Ishikawa (cell line): ENCODE results near the gene NRG2.
A peak's percentile ranks its signal among the peaks of the same experiment; 100 is the strongest.

Experiments
- CEBPB ChIP-seq: IDR thresholded peaks from 2 replicates; pipeline ENCODE4 v1.6.1; 2012
- CREB1 ChIP-seq: IDR thresholded peaks from 2 replicates; pipeline ENCODE4 v1.6.1; 2012; ENCODE audit warnings: low read depth
- EGR1 ChIP-seq: IDR thresholded peaks from 2 replicates; pipeline ENCODE4 v1.6.1; 2012
- EP300 ChIP-seq: IDR thresholded peaks from 2 replicates; pipeline ENCODE4 v1.6.1; 2012; ENCODE audit warnings: borderline replicate concordance
- FOXM1 ChIP-seq: IDR thresholded peaks from 2 replicates; pipeline ENCODE4 v1.6.1; 2012; ENCODE audit warnings: low read depth, borderline replicate concordance
- NFIC ChIP-seq: IDR thresholded peaks from 2 replicates; pipeline ENCODE4 v1.6.1; 2012
- RAD21 ChIP-seq: IDR thresholded peaks from 2 replicates; pipeline ENCODE4 v1.6.1; 2012; ENCODE audit warnings: low read depth
- TAF1 ChIP-seq: IDR thresholded peaks from 2 replicates; pipeline ENCODE4 v1.6.1; 2012; ENCODE audit warnings: low read depth, mild to moderate bottlenecking
- TCF12 ChIP-seq: IDR thresholded peaks from 2 replicates; pipeline ENCODE4 v1.6.1; 2012; ENCODE audit warnings: low read depth
- TEAD4 ChIP-seq: IDR thresholded peaks from 2 replicates; pipeline ENCODE4 v1.6.1; 2012
- YY1 ChIP-seq: IDR thresholded peaks from 2 replicates; pipeline ENCODE4 v1.6.1; 2012; ENCODE audit warnings: low read depth
- ZBTB7A ChIP-seq: IDR thresholded peaks from 2 replicates; pipeline ENCODE4 v1.6.1; 2012; ENCODE audit warnings: low read depth
- TF ChIP-seq, protein P1 (sequence below): IDR thresholded peaks from 2 replicates; pipeline ENCODE4 v1.6.1; 2012
- TF ChIP-seq, protein P2 (sequence below): IDR thresholded peaks from 2 replicates; pipeline ENCODE4 v1.6.1; 2012
- TF ChIP-seq, protein P3 (sequence below): IDR thresholded peaks from 2 replicates; pipeline ENCODE4 v1.6.1; 2012; ENCODE audit warnings: low read depth, mild to moderate bottlenecking

Gene NRG2

DNA sequence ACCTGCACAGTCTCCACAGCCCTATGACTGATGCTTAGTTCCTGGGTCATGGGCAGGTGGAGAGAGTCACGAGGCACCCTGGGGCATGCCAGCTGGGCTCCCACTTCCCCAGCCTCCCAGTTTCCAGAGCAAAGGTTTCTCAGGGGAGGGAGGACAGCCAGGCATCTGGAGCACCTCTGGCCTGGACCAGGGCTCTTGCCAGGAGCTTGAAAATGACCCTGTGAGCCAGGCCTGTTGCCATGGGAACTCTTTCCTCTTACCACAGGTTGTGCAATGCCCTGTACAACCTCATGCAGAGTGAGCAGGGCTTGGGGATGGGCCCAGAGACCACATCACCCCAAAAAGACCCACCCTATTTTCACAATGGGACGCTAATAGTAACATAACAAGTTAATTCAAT lies 134.3 kb downstream of the NRG2 start:
- TF ChIP-seq ZBTB7A: no peak
- TF ChIP-seq CEBPB: peak; percentile 81
- no peak for TF ChIP-seq NFIC

DNA sequence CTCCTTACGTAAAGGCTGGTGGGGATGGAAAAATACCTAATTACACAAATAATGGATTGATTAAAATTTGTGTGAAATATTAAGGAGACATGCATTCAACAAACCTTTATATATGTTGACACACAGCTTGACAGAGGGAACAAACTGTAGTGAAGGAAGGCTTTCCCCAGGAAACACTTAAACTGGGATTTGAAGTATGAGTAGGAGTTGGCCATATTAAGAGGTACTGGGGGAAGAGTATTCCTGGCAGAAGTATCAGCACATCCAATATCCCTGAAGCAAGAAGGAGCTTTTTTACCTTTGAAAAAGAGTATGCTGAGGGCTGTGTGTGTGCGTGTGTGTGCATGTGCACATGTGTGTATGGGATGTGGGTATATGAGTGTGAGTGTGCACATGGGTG lies 136.4 kb downstream of the NRG2 start:
- TF ChIP-seq, protein P1, sequence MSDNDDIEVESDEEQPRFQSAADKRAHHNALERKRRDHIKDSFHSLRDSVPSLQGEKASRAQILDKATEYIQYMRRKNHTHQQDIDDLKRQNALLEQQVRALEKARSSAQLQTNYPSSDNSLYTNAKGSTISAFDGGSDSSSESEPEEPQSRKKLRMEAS: no peak
- TF ChIP-seq CEBPB (no peak), TAF1 (no peak), EGR1 (no peak), EP300 (no peak), YY1 (no peak), RAD21 (no peak), CREB1 (no peak), TCF12 (no peak)

DNA sequence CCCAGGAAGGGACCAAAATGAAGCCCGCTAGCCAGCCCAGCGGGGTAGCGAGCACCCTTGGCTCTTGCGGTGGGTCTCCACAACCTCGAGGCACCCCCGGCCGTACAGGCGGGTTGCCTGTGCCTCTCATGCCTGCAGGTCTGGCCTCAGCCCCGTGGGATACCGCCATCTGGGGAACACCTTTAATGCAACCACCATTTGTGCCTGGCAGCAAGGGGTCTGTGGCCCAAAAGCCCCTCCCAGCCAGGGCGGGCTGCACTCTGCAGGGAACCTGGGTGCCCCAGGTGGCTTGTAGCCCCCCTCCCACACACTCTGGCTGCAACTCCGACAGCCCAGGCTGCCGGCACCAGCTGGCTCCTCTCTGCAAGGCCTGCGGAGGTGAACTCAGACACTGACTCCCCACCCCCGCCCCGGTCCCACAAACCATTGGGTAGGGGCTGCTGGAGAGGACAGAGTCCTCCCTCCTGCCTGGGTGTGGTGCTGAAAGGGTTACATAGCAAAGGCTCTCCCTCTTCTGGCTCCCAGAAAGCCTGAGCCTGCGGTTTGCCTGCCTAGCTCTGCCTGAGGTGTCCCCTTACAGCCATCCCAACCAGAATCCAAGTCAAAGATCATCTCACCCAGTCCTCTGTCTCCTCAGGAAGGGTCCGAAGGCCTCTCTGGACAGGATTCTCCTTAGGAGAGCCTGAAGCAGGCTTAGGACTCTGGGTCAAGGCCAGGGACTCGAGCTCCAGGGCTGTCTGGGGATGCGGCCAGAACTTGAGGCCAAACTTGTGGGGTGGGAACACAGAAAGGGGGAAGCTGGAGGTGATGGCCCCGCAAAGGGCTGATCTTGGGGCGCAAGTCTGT lies 138.1 kb downstream of the NRG2 start:
- no peak for TF ChIP-seq CEBPB
- TF ChIP-seq TCF12: no peak
- no peak for TF ChIP-seq ZBTB7A
- no peak for TF ChIP-seq RAD21
- no peak for TF ChIP-seq NFIC
- no peak for TF ChIP-seq TEAD4
- TF ChIP-seq, protein P2, sequence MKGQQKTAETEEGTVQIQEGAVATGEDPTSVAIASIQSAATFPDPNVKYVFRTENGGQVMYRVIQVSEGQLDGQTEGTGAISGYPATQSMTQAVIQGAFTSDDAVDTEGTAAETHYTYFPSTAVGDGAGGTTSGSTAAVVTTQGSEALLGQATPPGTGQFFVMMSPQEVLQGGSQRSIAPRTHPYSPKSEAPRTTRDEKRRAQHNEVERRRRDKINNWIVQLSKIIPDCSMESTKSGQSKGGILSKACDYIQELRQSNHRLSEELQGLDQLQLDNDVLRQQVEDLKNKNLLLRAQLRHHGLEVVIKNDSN: no peak
- TF ChIP-seq, protein P3, sequence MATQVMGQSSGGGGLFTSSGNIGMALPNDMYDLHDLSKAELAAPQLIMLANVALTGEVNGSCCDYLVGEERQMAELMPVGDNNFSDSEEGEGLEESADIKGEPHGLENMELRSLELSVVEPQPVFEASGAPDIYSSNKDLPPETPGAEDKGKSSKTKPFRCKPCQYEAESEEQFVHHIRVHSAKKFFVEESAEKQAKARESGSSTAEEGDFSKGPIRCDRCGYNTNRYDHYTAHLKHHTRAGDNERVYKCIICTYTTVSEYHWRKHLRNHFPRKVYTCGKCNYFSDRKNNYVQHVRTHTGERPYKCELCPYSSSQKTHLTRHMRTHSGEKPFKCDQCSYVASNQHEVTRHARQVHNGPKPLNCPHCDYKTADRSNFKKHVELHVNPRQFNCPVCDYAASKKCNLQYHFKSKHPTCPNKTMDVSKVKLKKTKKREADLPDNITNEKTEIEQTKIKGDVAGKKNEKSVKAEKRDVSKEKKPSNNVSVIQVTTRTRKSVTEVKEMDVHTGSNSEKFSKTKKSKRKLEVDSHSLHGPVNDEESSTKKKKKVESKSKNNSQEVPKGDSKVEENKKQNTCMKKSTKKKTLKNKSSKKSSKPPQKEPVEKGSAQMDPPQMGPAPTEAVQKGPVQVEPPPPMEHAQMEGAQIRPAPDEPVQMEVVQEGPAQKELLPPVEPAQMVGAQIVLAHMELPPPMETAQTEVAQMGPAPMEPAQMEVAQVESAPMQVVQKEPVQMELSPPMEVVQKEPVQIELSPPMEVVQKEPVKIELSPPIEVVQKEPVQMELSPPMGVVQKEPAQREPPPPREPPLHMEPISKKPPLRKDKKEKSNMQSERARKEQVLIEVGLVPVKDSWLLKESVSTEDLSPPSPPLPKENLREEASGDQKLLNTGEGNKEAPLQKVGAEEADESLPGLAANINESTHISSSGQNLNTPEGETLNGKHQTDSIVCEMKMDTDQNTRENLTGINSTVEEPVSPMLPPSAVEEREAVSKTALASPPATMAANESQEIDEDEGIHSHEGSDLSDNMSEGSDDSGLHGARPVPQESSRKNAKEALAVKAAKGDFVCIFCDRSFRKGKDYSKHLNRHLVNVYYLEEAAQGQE: no peak
- TF ChIP-seq, protein P1: no peak
- no peak for TF ChIP-seq TAF1
- no peak for TF ChIP-seq YY1
- TF ChIP-seq EP300: no peak
- TF ChIP-seq EGR1: no peak
- no peak for TF ChIP-seq CREB1
- no peak for TF ChIP-seq FOXM1

DNA sequence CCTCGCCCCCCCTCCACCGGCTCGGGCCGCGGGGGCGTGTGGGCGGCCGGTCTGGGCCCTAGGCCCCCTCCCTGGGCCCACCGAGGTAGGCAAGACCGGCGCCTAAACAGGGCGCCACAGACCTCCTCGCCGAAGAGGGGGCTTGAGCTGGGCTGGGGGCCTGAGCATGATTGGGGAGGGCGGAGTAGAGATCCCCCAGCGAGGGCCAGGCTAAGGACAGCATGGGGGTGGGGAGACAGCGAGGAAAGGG lies 138.6 kb downstream of the NRG2 start:
- no peak for TF ChIP-seq TEAD4
- TF ChIP-seq YY1: no peak
- TF ChIP-seq NFIC: no peak
- no peak for TF ChIP-seq EP300
- no peak for TF ChIP-seq RAD21
- no peak for TF ChIP-seq EGR1
- TF ChIP-seq TCF12: no peak
- TF ChIP-seq TAF1: no peak
- no peak for TF ChIP-seq CEBPB
- TF ChIP-seq, protein P1: no peak
- no peak for TF ChIP-seq FOXM1
- TF ChIP-seq, protein P3: no peak

DNA sequence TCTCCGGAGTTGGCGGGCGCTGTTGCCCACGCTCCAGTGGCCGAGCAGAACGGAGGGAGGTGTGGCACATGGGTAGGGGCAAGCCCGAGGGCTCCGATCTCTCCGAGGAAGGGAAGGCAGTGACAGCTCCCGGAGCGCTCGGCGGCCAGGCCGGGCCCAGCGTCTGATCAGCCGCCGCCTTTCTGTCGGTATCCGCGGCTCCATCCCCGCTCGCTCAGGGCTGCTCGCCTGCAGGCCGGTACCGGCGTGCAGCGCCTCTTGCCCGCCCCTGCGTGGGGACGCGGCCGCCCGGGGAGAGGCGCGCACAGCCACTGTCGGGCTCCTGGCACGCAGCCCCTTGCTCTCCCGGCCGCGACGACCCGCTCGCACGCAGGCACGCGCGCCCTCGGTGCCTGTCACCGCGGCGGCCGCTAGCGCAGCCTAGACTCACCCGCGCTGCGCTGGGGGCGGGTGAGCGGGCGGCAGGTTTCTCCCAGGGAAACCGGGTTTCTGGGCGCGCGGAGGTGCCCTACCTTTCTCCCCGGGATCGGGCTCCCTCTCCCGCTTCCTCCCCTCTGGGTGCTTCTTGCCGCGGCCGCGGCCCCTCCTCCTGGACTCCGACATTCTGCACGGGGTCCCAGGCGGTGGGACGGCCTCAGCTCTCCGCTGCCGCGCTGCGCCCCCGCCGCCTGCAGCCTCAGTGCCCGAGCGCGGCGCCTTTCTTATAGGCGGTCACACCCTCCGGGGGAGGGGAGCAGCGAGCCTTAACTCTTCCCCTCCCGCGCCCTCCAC lies 139.1 kb downstream of the NRG2 start:
- TF ChIP-seq TEAD4: no peak
- TF ChIP-seq, protein P1: no peak; the same call in 1 of the 2 replicates
- no peak for TF ChIP-seq YY1
- no peak for TF ChIP-seq ZBTB7A
- no peak for TF ChIP-seq CEBPB
- TF ChIP-seq CREB1: no peak
- no peak for TF ChIP-seq EGR1
- TF ChIP-seq, protein P3: no peak
- no peak; the same call in 1 of the 2 replicates for TF ChIP-seq NFIC
- no peak for TF ChIP-seq TAF1
- no peak for TF ChIP-seq RAD21
- TF ChIP-seq EP300: no peak
- TF ChIP-seq FOXM1: no peak
- no peak for TF ChIP-seq TCF12
- TF ChIP-seq, protein P2: no peak
